ACHN (cell line): ENCODE results near the gene TM4SF5.

Experiments
- DNase-seq: peaks from one replicate; pipeline ENCODE4 v3.0.0-alpha.2; 2015
- in situ Hi-C: cut with HindIII; loops from 2 replicates; pipeline ENCODE4 v1.10.0; 2017; ENCODE audit warnings: low sequenced_read_pairs, low pct_ligation_motif_present, low pct_unique_long_range_greater_than_20kb

TM4SF5 gene

GRCh38 chr17:4786516-4786915 is 14.8 kb downstream of the TM4SF5 start:
- in situ Hi-C loops: no loop called here
- no peak for DNase-seq

GRCh38 chr17:4788159-4788806 is 16.6 kb downstream of the TM4SF5 start:
- in situ Hi-C loops: no loop called here
- no peak for DNase-seq

GRCh38 chr17:4788807-4789700 is 17.4 kb downstream of the TM4SF5 start, which contains the start of gene GLTPD2:
GLTPD2 (plus strand) TSS chr17:4788964; CDS start chr17:4789012, 48 bp downstream.
- in situ Hi-C loops: no loop called here

GRCh38 chr17:4789701-4789950 is 17.9 kb downstream of the TM4SF5 start:
- DNase-seq: no peak
- in situ Hi-C loops: no loop called here

More at GRCh38 chr17:4788807-4789700, 17.4 kb downstream of the TM4SF5 start, which contains the start of gene GLTPD2:
- DNase-seq: no peak

- peak; percentile 92 for DNase-seq
- in situ Hi-C loops: no loop called here
These were observed 18.4 kb downstream of the TM4SF5 start for GRCh38 chr17:4789951-4790704.

- DNase-seq: no peak
- in situ Hi-C loops: no loop called here
These were observed 19.0 kb downstream of the TM4SF5 start for GRCh38 chr17:4790705-4791088.

- no peak for DNase-seq
- in situ Hi-C loops: no loop called here
These were observed 23.5 kb downstream of the TM4SF5 start for GRCh38 chr17:4795168-4795567.

GRCh38 chr17:4796552-4796920 is 24.9 kb downstream of the TM4SF5 start:
- in situ Hi-C loops: no loop called here
- peak; percentile 57 for DNase-seq

GRCh38 chr17:4800462-4801196 is 28.9 kb downstream of the TM4SF5 start:
- in situ Hi-C loops: no loop called here
- DNase-seq: no peak

GRCh38 chr17:4802228-4802627 is 30.5 kb downstream of the TM4SF5 start, which contains the start of gene C17orf114:
C17orf114 (minus strand) TSS chr17:4802328.
- in situ Hi-C loops: no loop called here
- DNase-seq: no peak

- in situ Hi-C loops: no loop called here
- peak; percentile 23 for DNase-seq
These were observed 34.7 kb downstream of the TM4SF5 start for GRCh38 chr17:4806456-4806776.

- in situ Hi-C loops: no loop called here
- DNase-seq: peak; percentile 88
These were observed 35.3 kb downstream of the TM4SF5 start, which contains the start of gene PLD2 for GRCh38 chr17:4806777-4807604. PLD2 (plus strand) TSS chr17:4807152; CDS start chr17:4807773, 621 bp downstream.

- DNase-seq: no peak
These were observed 36.1 kb downstream of the TM4SF5 start for GRCh38 chr17:4807605-4808377.

GRCh38 chr17:4808378-4808767 is 36.7 kb downstream of the TM4SF5 start:
- in situ Hi-C loops: no loop called here
- DNase-seq: no peak

More at GRCh38 chr17:4807605-4808377, 36.1 kb downstream of the TM4SF5 start:
- in situ Hi-C loops: no loop called here

- in situ Hi-C loops: no loop called here
- DNase-seq: no peak
These were observed 39.1 kb downstream of the TM4SF5 start for GRCh38 chr17:4810696-4811290.

GRCh38 chr17:4811471-4811870 is 39.8 kb downstream of the TM4SF5 start:
- no peak for DNase-seq
- in situ Hi-C loops: no loop called here

- in situ Hi-C loops: no loop called here
- no peak for DNase-seq
These were observed 41.0 kb downstream of the TM4SF5 start for GRCh38 chr17:4812690-4813089.
